Fibroblast of the aortic adventitia (primary cell): ENCODE data around the gene TSPOAP1. TPM values are rescaled to one million over a fixed set of nuclear protein-coding genes. Genes with fewer than 3 reads are reported as not detected.
"Not testable (repeated sequence)": the region's sequence is repeated elsewhere in the genome, so short reads cannot be mapped to it uniquely, and the experiment has no call there.

ENCODE experiments used
- DNase-seq: peaks from one replicate; pipeline ENCODE4 v3.0.0-alpha.2; 2010; ENCODE audit warnings: low read depth
- H3K4me3 ChIP-seq: 2 replicates; pipeline ENCODE4 v1.5.1; 2011; ENCODE audit warnings: low read depth, mild to moderate bottlenecking, control low read depth, low read length, moderate library complexity
- CTCF ChIP-seq: IDR thresholded peaks from 2 replicates; pipeline ENCODE4 v1.5.1; 2011; ENCODE audit warnings: mild to moderate bottlenecking, low read length, control low read depth, inconsistent platforms; ENCODE audit not compliant: insufficient read depth
- total RNA-seq: library from RNA; depleted of rRNA; stranded (reverse); fragments of >200 nt; gene quantifications from 2 replicates; pipeline ENCODE4 v1.2.3, GENCODE V29; 2012; ENCODE audit warnings: low replicate concordance

Gene TSPOAP1
- total RNA-seq, 1 donor: 0.18 TPM

- TF ChIP-seq CTCF: no peak
- no peak for DNase-seq
- no peak overlapping the region for H3K4me3 ChIP-seq
Measured at GRCh38 chr17:58348038-58348437, 19.4 kb upstream of the TSPOAP1 start.

- no peak overlapping the region for H3K4me3 ChIP-seq
- TF ChIP-seq CTCF: no peak
- DNase-seq: no peak
Measured at GRCh38 chr17:58345500-58345899, 16.9 kb upstream of the TSPOAP1 start.

GRCh38 chr17:58344791-58345157 lies 16.2 kb upstream of the TSPOAP1 start:
- DNase-seq: no peak
- no peak for TF ChIP-seq CTCF
- no peak overlapping the region for H3K4me3 ChIP-seq

- no peak for TF ChIP-seq CTCF
- DNase-seq: no peak
- H3K4me3 ChIP-seq: no peak overlapping the region
Measured at GRCh38 chr17:58344047-58344790, 15.6 kb upstream of the TSPOAP1 start.

- DNase-seq: no peak
- TF ChIP-seq CTCF: no peak
- H3K4me3 ChIP-seq: no peak overlapping the region
Measured at GRCh38 chr17:58343131-58343530, 14.5 kb upstream of the TSPOAP1 start.

- DNase-seq: no peak
- no peak overlapping the region for H3K4me3 ChIP-seq
- TF ChIP-seq CTCF: no peak
Measured at GRCh38 chr17:58341861-58342475, 13.4 kb upstream of the TSPOAP1 start.

GRCh38 chr17:58341136-58341860 lies 12.7 kb upstream of the TSPOAP1 start:
- DNase-seq, H3K4me3 ChIP-seq: not testable (repeated sequence)
